H9 (cell line): ENCODE data around the gene LILRA6. TPM values are rescaled to one million over a fixed set of nuclear protein-coding genes. Genes with fewer than 3 reads are reported as not detected.
"Not testable (repeated sequence)": the region's sequence is repeated elsewhere in the genome, so short reads cannot be mapped to it uniquely, and the experiment has no call there.

Experiments used
- DNase-seq: peaks from one replicate; pipeline ENCODE4 v3.0.0-alpha.2; 2017
- H2AFZ ChIP-seq: one replicate; pipeline ENCODE4 v1.6.1; 2013; ENCODE audit warnings: mild to moderate bottlenecking, low read length, control low read depth, moderate library complexity
- H2AK5ac ChIP-seq: 2 replicates; pipeline ENCODE4 v1.6.1; 2013; ENCODE audit warnings: low read length, control low read depth, mixed read lengths; ENCODE audit not compliant: insufficient read length
- H2BK120ac ChIP-seq: one replicate; pipeline ENCODE4 v1.6.1; 2013; ENCODE audit warnings: low read depth, mild to moderate bottlenecking, low read length, control low read depth, inconsistent platforms; ENCODE audit not compliant: poor library complexity, severe bottlenecking
- H2BK12ac ChIP-seq: 2 replicates; pipeline ENCODE4 v1.6.1; 2013; ENCODE audit warnings: low read length, control low read depth, mixed read lengths, low read depth; ENCODE audit not compliant: insufficient read length
- H2BK15ac ChIP-seq: 2 replicates; pipeline ENCODE4 v1.6.1; 2013; ENCODE audit warnings: low read depth, low read length, control low read depth
- H2BK20ac ChIP-seq: one replicate; pipeline ENCODE4 v1.6.1; 2013; ENCODE audit warnings: low read depth, mild to moderate bottlenecking, low read length, control low read depth, inconsistent platforms; ENCODE audit not compliant: poor library complexity, severe bottlenecking
- H2BK5ac ChIP-seq: 2 replicates; pipeline ENCODE4 v1.6.1; 2013; ENCODE audit warnings: low read length, control low read depth, mixed read lengths; ENCODE audit not compliant: insufficient read length
- H3K14ac ChIP-seq: 2 replicates; pipeline ENCODE4 v1.6.1; 2013; ENCODE audit warnings: low read length, control low read depth; ENCODE audit not compliant: insufficient read depth
- H3K18ac ChIP-seq: 2 replicates; pipeline ENCODE4 v1.6.1; 2013; ENCODE audit warnings: low read depth, mild to moderate bottlenecking, mixed read lengths, low read length, control low read depth; ENCODE audit not compliant: insufficient read length
- H3K23ac ChIP-seq: 2 replicates; pipeline ENCODE4 v1.6.1; 2013; ENCODE audit warnings: low read length, control low read depth, mixed read lengths, low read depth; ENCODE audit not compliant: insufficient read length
- H3K23me2 ChIP-seq: 2 replicates; pipeline ENCODE4 v1.6.1; 2013; ENCODE audit warnings: low read depth, mild to moderate bottlenecking, mixed read lengths, low read length, control low read depth; ENCODE audit not compliant: insufficient read length, poor library complexity, severe bottlenecking
- H3K27ac ChIP-seq: 2 replicates; pipeline ENCODE4 v1.5.1; 2013; ENCODE audit warnings: low read length, control low read depth, mixed read lengths, low read depth; ENCODE audit not compliant: insufficient read length
- H3K27me3 ChIP-seq: 2 replicates; pipeline ENCODE4 v1.6.1; 2013; ENCODE audit warnings: low read length, control low read depth, inconsistent platforms; ENCODE audit not compliant: insufficient read depth
- H3K4ac ChIP-seq: 2 replicates; pipeline ENCODE4 v1.6.1; 2013; ENCODE audit warnings: low read depth, mild to moderate bottlenecking, control low read depth, inconsistent platforms, low read length, moderate library complexity
- H3K4me1 ChIP-seq: 2 replicates; pipeline ENCODE4 v1.6.1; 2013; ENCODE audit warnings: low read length, control low read depth, inconsistent platforms; ENCODE audit not compliant: insufficient read depth
- H3K4me2 ChIP-seq: 2 replicates; pipeline ENCODE4 v1.6.1; 2013; ENCODE audit warnings: low read length, control low read depth, mixed read lengths; ENCODE audit not compliant: insufficient read length, insufficient read depth
- H3K56ac ChIP-seq: 2 replicates; pipeline ENCODE4 v1.6.1; 2013; ENCODE audit warnings: low read depth, mild to moderate bottlenecking, mixed read lengths, low read length, control low read depth; ENCODE audit not compliant: insufficient read length
- H3K79me1 ChIP-seq: 2 replicates; pipeline ENCODE4 v1.6.1; 2013; ENCODE audit warnings: low read depth, mild to moderate bottlenecking, moderate library complexity, low read length, control low read depth, inconsistent platforms; ENCODE audit not compliant: insufficient read depth, poor library complexity, severe bottlenecking
- H3K79me2 ChIP-seq: 2 replicates; pipeline ENCODE4 v1.6.1; 2013; ENCODE audit warnings: low read length, control low read depth, inconsistent platforms; ENCODE audit not compliant: insufficient read depth
- H3K9ac ChIP-seq: 2 replicates; pipeline ENCODE4 v1.6.1; 2013; ENCODE audit warnings: low read length, control low read depth, mixed read lengths; ENCODE audit not compliant: insufficient read length; ENCODE audit errors: extremely low read depth
- H3K9me3 ChIP-seq: one replicate; pipeline ENCODE4 v1.6.1; 2013; ENCODE audit warnings: low read depth, low read length, inconsistent platforms; ENCODE audit not compliant: control insufficient read depth
- H3T11ph ChIP-seq: one replicate; pipeline ENCODE4 v1.6.1; 2013; ENCODE audit warnings: mild to moderate bottlenecking, low read length, control low read depth, inconsistent platforms
- H4K20me1 ChIP-seq: one replicate; pipeline ENCODE4 v1.6.1; 2013; ENCODE audit not compliant: control insufficient read depth, insufficient read length, insufficient read depth
- H4K5ac ChIP-seq: 2 replicates; pipeline ENCODE4 v1.6.1; 2013; ENCODE audit warnings: low read depth, mild to moderate bottlenecking, mixed read lengths, low read length, control low read depth; ENCODE audit not compliant: insufficient read length
- H4K8ac ChIP-seq: replicated peaks from 2 replicates; pipeline ENCODE4 v1.6.1; 2013; ENCODE audit warnings: low read length, control low read depth, mixed read lengths, low read depth; ENCODE audit not compliant: insufficient read length
- H4K91ac ChIP-seq: 2 replicates; pipeline ENCODE4 v1.6.1; 2013; ENCODE audit warnings: low read depth, mild to moderate bottlenecking, moderate library complexity, mixed read lengths, low read length, control low read depth; ENCODE audit not compliant: insufficient read length
- H3K27ac Mint-ChIP-seq, 3 experiments: 2 replicates in 2 of 3; 3 replicates in 1 of 3; pipeline ENCODE4 v1.8.0; 2020 to 2021; ENCODE audit warnings: mixed read lengths in 3 of 3, mild to moderate bottlenecking in 1 of 3, moderate library complexity in 1 of 3
- H3K27me3 Mint-ChIP-seq: 2 replicates; pipeline ENCODE4 v1.8.0; 2021; ENCODE audit warnings: low read depth, mild to moderate bottlenecking, moderate library complexity, mixed read lengths
- H3K36me3 Mint-ChIP-seq, 3 experiments: 2 replicates in 2 of 3; 3 replicates in 1 of 3; pipeline ENCODE4 v1.8.0; 2020 to 2021; ENCODE audit warnings: low read depth in 3 of 3, mixed read lengths in 3 of 3; ENCODE audit not compliant: insufficient read depth in 1 of 3
- H3K4me1 Mint-ChIP-seq, 2 experiments: 2 replicates each; pipeline ENCODE4 v1.8.0; 2020; ENCODE audit warnings: mixed read lengths in 2 of 2
- H3K4me3 Mint-ChIP-seq, 2 experiments: 2 replicates in 1 of 2; 3 replicates in 1 of 2; pipeline ENCODE4 v1.8.0; 2020 to 2021; ENCODE audit warnings: mild to moderate bottlenecking in 2 of 2, mixed read lengths in 2 of 2, moderate library complexity in 1 of 2
- H3K9me3 Mint-ChIP-seq, 2 experiments: 2 replicates in 1 of 2; 3 replicates in 1 of 2; pipeline ENCODE4 v1.8.0; 2020; ENCODE audit warnings: mild to moderate bottlenecking in 2 of 2, mixed read lengths in 2 of 2, moderate library complexity in 1 of 2
- CTCF ChIP-seq: fragments of 200-600 bp; sonication (generic); conservative IDR thresholded peaks from 3 replicates; pipeline ENCODE4 v1.8.0; 2021; ENCODE audit warnings: antibody characterized with exemption, mild to moderate bottlenecking
- WGBS: extraction: QIAGEN DNeasy Blood & Tissue Kit; methylation state at CpG from one replicate; pipeline ENCODE4 v1.1.7; 2013; ENCODE audit warnings: missing lambda C conversion rate, low lambda C conversion rate, mixed read lengths; ENCODE audit not compliant: insufficient read length; ENCODE audit errors: extremely low coverage; 5-methylcytosine and 5-hydroxymethylcytosine counted together
- total RNA-seq: library from RNA; stranded (reverse); gene quantifications from 2 replicates; pipeline ENCODE4 v1.2.1, GENCODE V29; 2021

LILRA6 gene
- total RNA-seq, 1 experiment from 2014 or later: not detected

GRCh38 chr19:54282686-54283470, 40.3 kb upstream of the LILRA6 start:
- no peak overlapping the region for H2BK20ac ChIP-seq
- no peak overlapping the region for H4K91ac ChIP-seq
- H2BK5ac ChIP-seq: no peak overlapping the region
- no peak overlapping the region for H2BK12ac ChIP-seq
- no CpG with 5 or more reads among the region's 9 CpGs for WGBS
- H3K79me1 ChIP-seq: no peaks in the 10 kb centered on the region
- no peaks in the 10 kb centered on the region for H3K23me2 ChIP-seq
- no peaks in the 10 kb centered on the region for H3K4me1 Mint-ChIP-seq
- no peak overlapping the region for H4K5ac ChIP-seq
- H3K18ac ChIP-seq: no peak overlapping the region
- no peak overlapping the region for H3K4ac ChIP-seq
- H3K9ac ChIP-seq: no peak overlapping the region
- no peak overlapping the region for H4K8ac ChIP-seq
- no peaks in the 10 kb centered on the region for H3K27me3 ChIP-seq
- H3K27ac ChIP-seq: no peak overlapping the region
- no peak overlapping the region for H3K4me3 Mint-ChIP-seq
- no peak overlapping the region for H3T11ph ChIP-seq
- H2BK15ac ChIP-seq: no peak overlapping the region
- H3K4me1 ChIP-seq: no peaks in the 10 kb centered on the region
- DNase-seq: no peak
- no peak overlapping the region for H3K27ac Mint-ChIP-seq
- no peak overlapping the region for H2BK120ac ChIP-seq
- H2AFZ ChIP-seq: no peak overlapping the region
- no peak for TF ChIP-seq CTCF
- H3K4me2 ChIP-seq: no peak overlapping the region
- peaks cover 48% of the 10 kb centered on the region for H3K27me3 Mint-ChIP-seq
- no peaks in the 10 kb centered on the region for H3K36me3 Mint-ChIP-seq
- H3K56ac ChIP-seq: no peak overlapping the region
- H4K20me1 ChIP-seq: no peaks in the 10 kb centered on the region
- no peak overlapping the region for H2AK5ac ChIP-seq
- no peaks in the 10 kb centered on the region for H3K9me3 ChIP-seq
- no peak overlapping the region for H3K23ac ChIP-seq
- H3K14ac ChIP-seq: no peak overlapping the region
- peaks cover 0 to 62% of the 10 kb centered on the region in 2 experiments; a peak in 2 of 5 replicates for H3K9me3 Mint-ChIP-seq
- no peaks in the 10 kb centered on the region for H3K79me2 ChIP-seq

- not testable (repeated sequence) for H3K79me2 ChIP-seq, H2BK20ac ChIP-seq, H2BK12ac ChIP-seq, DNase-seq, H3K9me3 ChIP-seq, H4K91ac ChIP-seq, H3K56ac ChIP-seq, H3K4me1 Mint-ChIP-seq, H2BK5ac ChIP-seq, H3K27me3 ChIP-seq, H4K20me1 ChIP-seq, H3K9ac ChIP-seq, H3K4me2 ChIP-seq, H2AFZ ChIP-seq, H2BK15ac ChIP-seq, H3K4me3 Mint-ChIP-seq, H4K5ac ChIP-seq, H3K79me1 ChIP-seq, H4K8ac ChIP-seq, H3K23ac ChIP-seq, H3K27ac ChIP-seq, H3K14ac ChIP-seq, H3K4ac ChIP-seq, H3K36me3 Mint-ChIP-seq, H3T11ph ChIP-seq, H3K23me2 ChIP-seq, H2BK120ac ChIP-seq, H2AK5ac ChIP-seq, H3K18ac ChIP-seq, H3K27ac Mint-ChIP-seq, H3K4me1 ChIP-seq
- WGBS: no CpG with 5 or more reads among the region's 5 CpGs
- Mint-ChIP-seq H3K9me3 (peaks cover 0 to 53% of the 10 kb centered on the region in 2 experiments; a peak in 2 of 5 replicates), H3K27me3 (peaks cover 47% of the 10 kb centered on the region)
Observed at GRCh38 chr19:54281729-54282075, 39.1 kb upstream of the LILRA6 start.
